H9 (cell line): ENCODE measurements around the gene PLCZ1. TPM values are rescaled to one million over a fixed set of nuclear protein-coding genes. Genes with fewer than 3 reads are reported as not detected.

Experiments
- DNase-seq: peaks from one replicate; pipeline ENCODE4 v3.0.0-alpha.2; 2017
- H2AFZ ChIP-seq: one replicate; pipeline ENCODE4 v1.6.1; 2013; ENCODE audit warnings: mild to moderate bottlenecking, low read length, control low read depth, moderate library complexity
- H2AK5ac ChIP-seq: 2 replicates; pipeline ENCODE4 v1.6.1; 2013; ENCODE audit warnings: low read length, control low read depth, mixed read lengths; ENCODE audit not compliant: insufficient read length
- H2BK120ac ChIP-seq: one replicate; pipeline ENCODE4 v1.6.1; 2013; ENCODE audit warnings: low read depth, mild to moderate bottlenecking, low read length, control low read depth, inconsistent platforms; ENCODE audit not compliant: poor library complexity, severe bottlenecking
- H2BK12ac ChIP-seq: 2 replicates; pipeline ENCODE4 v1.6.1; 2013; ENCODE audit warnings: low read length, control low read depth, mixed read lengths, low read depth; ENCODE audit not compliant: insufficient read length
- H2BK15ac ChIP-seq: 2 replicates; pipeline ENCODE4 v1.6.1; 2013; ENCODE audit warnings: low read depth, low read length, control low read depth
- H2BK20ac ChIP-seq: one replicate; pipeline ENCODE4 v1.6.1; 2013; ENCODE audit warnings: low read depth, mild to moderate bottlenecking, low read length, control low read depth, inconsistent platforms; ENCODE audit not compliant: poor library complexity, severe bottlenecking
- H2BK5ac ChIP-seq: 2 replicates; pipeline ENCODE4 v1.6.1; 2013; ENCODE audit warnings: low read length, control low read depth, mixed read lengths; ENCODE audit not compliant: insufficient read length
- H3K14ac ChIP-seq: 2 replicates; pipeline ENCODE4 v1.6.1; 2013; ENCODE audit warnings: low read length, control low read depth; ENCODE audit not compliant: insufficient read depth
- H3K18ac ChIP-seq: 2 replicates; pipeline ENCODE4 v1.6.1; 2013; ENCODE audit warnings: low read depth, mild to moderate bottlenecking, mixed read lengths, low read length, control low read depth; ENCODE audit not compliant: insufficient read length
- H3K23ac ChIP-seq: 2 replicates; pipeline ENCODE4 v1.6.1; 2013; ENCODE audit warnings: low read length, control low read depth, mixed read lengths, low read depth; ENCODE audit not compliant: insufficient read length
- H3K23me2 ChIP-seq: 2 replicates; pipeline ENCODE4 v1.6.1; 2013; ENCODE audit warnings: low read depth, mild to moderate bottlenecking, mixed read lengths, low read length, control low read depth; ENCODE audit not compliant: insufficient read length, poor library complexity, severe bottlenecking
- H3K27ac ChIP-seq: 2 replicates; pipeline ENCODE4 v1.5.1; 2013; ENCODE audit warnings: low read length, control low read depth, mixed read lengths, low read depth; ENCODE audit not compliant: insufficient read length
- H3K27me3 ChIP-seq: 2 replicates; pipeline ENCODE4 v1.6.1; 2013; ENCODE audit warnings: low read length, control low read depth, inconsistent platforms; ENCODE audit not compliant: insufficient read depth
- H3K4ac ChIP-seq: 2 replicates; pipeline ENCODE4 v1.6.1; 2013; ENCODE audit warnings: low read depth, mild to moderate bottlenecking, control low read depth, inconsistent platforms, low read length, moderate library complexity
- H3K4me1 ChIP-seq: 2 replicates; pipeline ENCODE4 v1.6.1; 2013; ENCODE audit warnings: low read length, control low read depth, inconsistent platforms; ENCODE audit not compliant: insufficient read depth
- H3K4me2 ChIP-seq: 2 replicates; pipeline ENCODE4 v1.6.1; 2013; ENCODE audit warnings: low read length, control low read depth, mixed read lengths; ENCODE audit not compliant: insufficient read length, insufficient read depth
- H3K56ac ChIP-seq: 2 replicates; pipeline ENCODE4 v1.6.1; 2013; ENCODE audit warnings: low read depth, mild to moderate bottlenecking, mixed read lengths, low read length, control low read depth; ENCODE audit not compliant: insufficient read length
- H3K79me1 ChIP-seq: 2 replicates; pipeline ENCODE4 v1.6.1; 2013; ENCODE audit warnings: low read depth, mild to moderate bottlenecking, moderate library complexity, low read length, control low read depth, inconsistent platforms; ENCODE audit not compliant: insufficient read depth, poor library complexity, severe bottlenecking
- H3K79me2 ChIP-seq: 2 replicates; pipeline ENCODE4 v1.6.1; 2013; ENCODE audit warnings: low read length, control low read depth, inconsistent platforms; ENCODE audit not compliant: insufficient read depth
- H3K9ac ChIP-seq: 2 replicates; pipeline ENCODE4 v1.6.1; 2013; ENCODE audit warnings: low read length, control low read depth, mixed read lengths; ENCODE audit not compliant: insufficient read length; ENCODE audit errors: extremely low read depth
- H3K9me3 ChIP-seq: one replicate; pipeline ENCODE4 v1.6.1; 2013; ENCODE audit warnings: low read depth, low read length, inconsistent platforms; ENCODE audit not compliant: control insufficient read depth
- H3T11ph ChIP-seq: one replicate; pipeline ENCODE4 v1.6.1; 2013; ENCODE audit warnings: mild to moderate bottlenecking, low read length, control low read depth, inconsistent platforms
- H4K20me1 ChIP-seq: one replicate; pipeline ENCODE4 v1.6.1; 2013; ENCODE audit not compliant: control insufficient read depth, insufficient read length, insufficient read depth
- H4K5ac ChIP-seq: 2 replicates; pipeline ENCODE4 v1.6.1; 2013; ENCODE audit warnings: low read depth, mild to moderate bottlenecking, mixed read lengths, low read length, control low read depth; ENCODE audit not compliant: insufficient read length
- H4K8ac ChIP-seq: replicated peaks from 2 replicates; pipeline ENCODE4 v1.6.1; 2013; ENCODE audit warnings: low read length, control low read depth, mixed read lengths, low read depth; ENCODE audit not compliant: insufficient read length
- H4K91ac ChIP-seq: 2 replicates; pipeline ENCODE4 v1.6.1; 2013; ENCODE audit warnings: low read depth, mild to moderate bottlenecking, moderate library complexity, mixed read lengths, low read length, control low read depth; ENCODE audit not compliant: insufficient read length
- H3K27ac Mint-ChIP-seq, 3 experiments: 2 replicates in 2 of 3; 3 replicates in 1 of 3; pipeline ENCODE4 v1.8.0; 2020 to 2021; ENCODE audit warnings: mixed read lengths in 3 of 3, mild to moderate bottlenecking in 1 of 3, moderate library complexity in 1 of 3
- H3K27me3 Mint-ChIP-seq: 2 replicates; pipeline ENCODE4 v1.8.0; 2021; ENCODE audit warnings: low read depth, mild to moderate bottlenecking, moderate library complexity, mixed read lengths
- H3K36me3 Mint-ChIP-seq, 3 experiments: 2 replicates in 2 of 3; 3 replicates in 1 of 3; pipeline ENCODE4 v1.8.0; 2020 to 2021; ENCODE audit warnings: low read depth in 3 of 3, mixed read lengths in 3 of 3; ENCODE audit not compliant: insufficient read depth in 1 of 3
- H3K4me1 Mint-ChIP-seq, 2 experiments: 2 replicates each; pipeline ENCODE4 v1.8.0; 2020; ENCODE audit warnings: mixed read lengths in 2 of 2
- H3K4me3 Mint-ChIP-seq, 2 experiments: 2 replicates in 1 of 2; 3 replicates in 1 of 2; pipeline ENCODE4 v1.8.0; 2020 to 2021; ENCODE audit warnings: mild to moderate bottlenecking in 2 of 2, mixed read lengths in 2 of 2, moderate library complexity in 1 of 2
- H3K9me3 Mint-ChIP-seq, 2 experiments: 2 replicates in 1 of 2; 3 replicates in 1 of 2; pipeline ENCODE4 v1.8.0; 2020; ENCODE audit warnings: mild to moderate bottlenecking in 2 of 2, mixed read lengths in 2 of 2, moderate library complexity in 1 of 2
- CTCF ChIP-seq: fragments of 200-600 bp; sonication (generic); conservative IDR thresholded peaks from 3 replicates; pipeline ENCODE4 v1.8.0; 2021; ENCODE audit warnings: antibody characterized with exemption, mild to moderate bottlenecking
- total RNA-seq: library from RNA; stranded (reverse); gene quantifications from 2 replicates; pipeline ENCODE4 v1.2.1, GENCODE V29; 2021

PLCZ1 gene
- total RNA-seq, 1 experiment from 2014 or later: not detected

- no peak overlapping the region for H2BK15ac ChIP-seq
- no peak overlapping the region for H3K27ac ChIP-seq
- H3K4ac ChIP-seq: no peak overlapping the region
- no peak overlapping the region for H3T11ph ChIP-seq
- H3K27ac Mint-ChIP-seq: no peak overlapping the region
- no peak overlapping the region for H2BK12ac ChIP-seq
- no peak overlapping the region for H3K56ac ChIP-seq
- no peak overlapping the region for H2BK120ac ChIP-seq
- H3K36me3 Mint-ChIP-seq: no peaks in the 10 kb centered on the region; a peak in 1 of 7 replicates
- H2BK20ac ChIP-seq: no peak overlapping the region
- H3K27me3 Mint-ChIP-seq: no peaks in the 10 kb centered on the region
- H3K79me2 ChIP-seq: no peaks in the 10 kb centered on the region
- no peak overlapping the region for H3K14ac ChIP-seq
- H4K20me1 ChIP-seq: no peaks in the 10 kb centered on the region
- DNase-seq: no peak
- no peak overlapping the region for H4K8ac ChIP-seq
- no peak overlapping the region for H3K4me2 ChIP-seq
- no peaks in the 10 kb centered on the region for H3K23me2 ChIP-seq
- H2AK5ac ChIP-seq: no peak overlapping the region
- no peak overlapping the region for H3K18ac ChIP-seq
- no peaks in the 10 kb centered on the region for H3K9me3 ChIP-seq
- H3K79me1 ChIP-seq: no peaks in the 10 kb centered on the region
- H3K9me3 Mint-ChIP-seq: no peaks in the 10 kb centered on the region; a peak in 1 of 5 replicates
- H2BK5ac ChIP-seq: no peak overlapping the region
- no peaks in the 10 kb centered on the region for H3K4me1 ChIP-seq
- H4K5ac ChIP-seq: no peak overlapping the region
- H3K9ac ChIP-seq: no peak overlapping the region
- H4K91ac ChIP-seq: no peak overlapping the region
- H3K23ac ChIP-seq: no peak overlapping the region
- no peaks in the 10 kb centered on the region; a peak in 1 of 4 replicates for H3K4me1 Mint-ChIP-seq
- no peak overlapping the region for H2AFZ ChIP-seq
- TF ChIP-seq CTCF: no peak
- no peaks in the 10 kb centered on the region for H3K27me3 ChIP-seq
- H3K4me3 Mint-ChIP-seq: no peak overlapping the region
Observed at GRCh38 chr12:18652596-18652995, 85.2 kb downstream of the PLCZ1 start.
